ENCODE results near the gene CRYBB3. TPM values are rescaled to one million over a fixed set of nuclear protein-coding genes. Genes with fewer than 3 reads are reported as not detected.

CRYBB3 gene
- total and polyA plus RNA-seq, 7 experiments from 2014 or later: not detected

DNA sequence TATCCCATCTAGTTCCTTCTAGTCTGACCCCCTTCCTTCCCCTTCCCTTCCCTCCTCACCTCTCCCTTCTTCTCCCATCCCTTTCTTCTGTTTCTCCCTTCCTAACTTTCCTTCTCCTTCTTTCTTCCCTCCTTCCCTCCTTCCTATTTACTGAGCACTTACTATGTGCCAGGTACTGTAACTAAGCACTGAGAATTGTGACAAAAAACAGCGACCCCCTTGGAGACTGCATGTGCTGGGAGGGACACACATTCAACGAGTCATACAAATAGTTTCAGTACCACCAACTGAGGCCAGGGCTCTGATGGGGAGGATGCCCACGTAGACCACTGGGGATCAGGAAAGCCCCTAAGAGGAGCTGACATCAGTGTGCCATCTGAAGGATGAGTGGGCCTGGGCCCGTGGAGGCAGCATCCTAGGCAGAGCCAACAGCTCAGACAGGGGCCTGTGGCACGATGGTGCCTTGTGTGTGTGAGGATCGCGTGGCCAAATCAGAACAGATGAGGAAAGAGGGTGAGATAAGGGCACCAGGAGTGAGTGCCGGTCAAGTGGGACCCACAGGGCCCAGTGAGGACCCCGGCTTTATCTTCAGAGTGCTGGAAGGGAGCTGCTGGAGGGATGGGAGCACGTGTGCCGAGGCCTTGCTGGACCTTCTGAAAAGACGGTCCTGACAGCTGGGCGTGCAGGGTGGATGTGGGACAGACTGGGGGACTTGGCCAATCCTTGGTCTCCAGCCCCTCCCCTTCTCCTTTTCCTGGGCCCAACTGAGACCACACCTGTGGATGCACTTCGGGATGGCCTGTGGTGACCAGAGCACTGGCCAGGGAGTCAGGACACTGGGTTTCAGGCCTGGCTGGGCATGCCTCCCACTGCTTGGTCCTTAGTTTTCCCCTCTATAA is 38.4 kb upstream of the CRYBB3 start:
- intact Hi-C loops (cut with micrococcal nuclease): no loop called here
- CTCF ChIA-PET: no interaction called here
- no peak for ATAC-seq
- no peak for DNase-seq
- Mint-ChIP-seq H3K4me1 (peaks cover 0 to 4% (median 0%) of the 10 kb centered on the region in 7 donors), H3K27me3 (no peaks in the 10 kb centered on the region), H3K36me3 (peaks cover 0 to 7% (median 0%) of the 10 kb centered on the region in 5 donors), H3K27ac (peak overlapping the region in 1 of 9 donors; percentile 11), H3K9me3 (no peaks in the 10 kb centered on the region), H3K4me3 (no peak overlapping the region)
- Histone ChIP-seq H3K4me3 (ENCODE audit: low read length) (no peak overlapping the region), H3K27ac (ENCODE audit: low read depth, low read length) (no peak overlapping the region), H3K9me3 (ENCODE audit: control insufficient read depth in 2 of 3, low read length in 3 of 3) (no peaks in the 10 kb centered on the region), H3K36me3 (ENCODE audit: control insufficient read depth in 2 of 3, insufficient read depth in 3 of 3, low read length in 3 of 3) (no peaks in the 10 kb centered on the region), H3K27me3 (ENCODE audit: control insufficient read depth in 2 of 2, insufficient read depth in 2 of 2, low read length in 2 of 2) (no peaks in the 10 kb centered on the region), H3K4me1 (ENCODE audit: control insufficient read depth in 2 of 2, insufficient read depth in 2 of 2, low read length in 2 of 2) (no peaks in the 10 kb centered on the region)
- POLR2A ChIA-PET: no interaction called here

DNA sequence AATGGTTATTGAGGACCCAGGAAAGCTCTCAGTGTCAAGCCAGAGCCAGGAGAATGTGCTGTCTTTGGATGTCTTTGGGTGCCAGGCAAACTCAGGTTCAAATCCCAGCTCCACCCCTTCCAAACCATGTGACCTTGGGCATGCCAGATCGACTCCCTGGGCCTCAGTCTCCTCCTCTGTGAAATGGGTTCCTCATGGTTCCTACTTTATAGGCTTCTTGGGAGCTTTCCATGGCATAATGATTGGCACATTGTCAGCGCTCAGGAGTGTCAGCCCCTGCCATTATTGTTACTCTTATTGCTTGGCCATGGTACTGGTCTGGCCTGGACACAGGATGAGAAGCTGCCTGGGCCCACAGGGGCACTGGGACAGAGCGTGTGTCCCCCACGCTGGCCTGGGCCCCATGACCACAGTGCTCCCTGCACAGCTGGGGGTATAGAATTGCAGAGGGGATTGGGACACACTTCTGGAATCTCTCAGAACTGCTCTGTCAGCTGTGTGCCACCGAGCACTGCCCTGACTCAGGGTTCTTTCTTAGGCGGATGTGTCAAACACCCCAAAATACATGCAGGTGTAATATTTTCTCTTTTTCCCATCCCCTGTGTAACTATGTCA is 37.6 kb upstream of the CRYBB3 start:
- H3K9me3 Mint-ChIP-seq: no peaks in the 10 kb centered on the region
- intact Hi-C loops (cut with micrococcal nuclease): no loop called here
- no peaks in the 10 kb centered on the region for H3K9me3 ChIP-seq (ENCODE audit: control insufficient read depth in 2 of 3, low read length in 3 of 3)
- CTCF ChIA-PET: no interaction called here
- peaks cover 0 to 4% (median 0%) of the 10 kb centered on the region in 5 donors for H3K36me3 Mint-ChIP-seq
- H3K4me3 ChIP-seq (ENCODE audit: low read length): no peak overlapping the region
- no peak overlapping the region for H3K27ac Mint-ChIP-seq
- H3K27ac ChIP-seq (ENCODE audit: low read depth, low read length): no peak overlapping the region
- no peaks in the 10 kb centered on the region for H3K27me3 ChIP-seq (ENCODE audit: control insufficient read depth in 2 of 2, insufficient read depth in 2 of 2, low read length in 2 of 2)
- no peak for ATAC-seq
- no peaks in the 10 kb centered on the region for H3K4me1 ChIP-seq (ENCODE audit: control insufficient read depth in 2 of 2, insufficient read depth in 2 of 2, low read length in 2 of 2)
- DNase-seq: no peak
- H3K4me3 Mint-ChIP-seq: no peak overlapping the region
- H3K27me3 Mint-ChIP-seq: no peaks in the 10 kb centered on the region
- H3K36me3 ChIP-seq (ENCODE audit: control insufficient read depth in 2 of 3, insufficient read depth in 3 of 3, low read length in 3 of 3): no peaks in the 10 kb centered on the region
- POLR2A ChIA-PET: no interaction called here
- peaks cover 0 to 4% (median 0%) of the 10 kb centered on the region in 7 donors for H3K4me1 Mint-ChIP-seq

DNA sequence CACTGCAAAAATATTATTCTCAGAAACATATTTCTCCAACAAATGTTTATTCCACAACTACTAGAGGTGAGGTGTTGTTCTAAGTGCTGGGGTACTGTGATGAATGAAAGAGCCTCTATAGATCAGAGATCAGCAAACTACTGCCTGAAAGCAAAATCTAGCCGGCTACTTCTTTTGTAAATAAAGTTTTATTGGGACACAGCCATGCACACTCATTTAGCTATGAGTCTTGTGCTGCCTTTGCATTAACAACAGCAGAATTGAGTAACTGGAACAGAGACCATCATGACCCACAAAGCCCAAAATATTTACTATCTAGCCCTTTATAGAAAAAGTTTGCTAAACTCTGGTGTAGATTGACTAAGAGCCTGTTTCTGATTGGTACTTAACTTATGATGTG is 37.1 kb upstream of the CRYBB3 start:
- H3K9me3 ChIP-seq (ENCODE audit: control insufficient read depth in 2 of 3, low read length in 3 of 3): no peaks in the 10 kb centered on the region
- H3K4me3 ChIP-seq (ENCODE audit: low read length): no peak overlapping the region
- H3K27ac ChIP-seq (ENCODE audit: low read depth, low read length): no peak overlapping the region
- peaks cover 0 to 4% (median 0%) of the 10 kb centered on the region in 5 donors for H3K36me3 Mint-ChIP-seq
- no peaks in the 10 kb centered on the region for H3K27me3 ChIP-seq (ENCODE audit: control insufficient read depth in 2 of 2, insufficient read depth in 2 of 2, low read length in 2 of 2)
- H3K36me3 ChIP-seq (ENCODE audit: control insufficient read depth in 2 of 3, insufficient read depth in 3 of 3, low read length in 3 of 3): no peaks in the 10 kb centered on the region
- no peak overlapping the region for H3K4me3 Mint-ChIP-seq
- CTCF ChIA-PET: interaction anchor here (0.6 kb wide), 1 partner anchor 99 kb away, joined by 3 read pairs; no protein-coding TSS in a partner anchor
- intact Hi-C loops (cut with micrococcal nuclease): no loop called here
- peaks cover 0 to 3% (median 0%) of the 10 kb centered on the region in 7 donors for H3K4me1 Mint-ChIP-seq
- no peaks in the 10 kb centered on the region for H3K4me1 ChIP-seq (ENCODE audit: control insufficient read depth in 2 of 2, insufficient read depth in 2 of 2, low read length in 2 of 2)
- no peak for ATAC-seq
- H3K9me3 Mint-ChIP-seq: no peaks in the 10 kb centered on the region
- no peak for DNase-seq
- H3K27ac Mint-ChIP-seq: peak overlapping the region in 1 of 9 donors; percentile 31
- POLR2A ChIA-PET: interaction anchor here (0.5 kb wide), 1 partner anchor 202 kb away, joined by 3 read pairs; no protein-coding TSS in a partner anchor
- no peaks in the 10 kb centered on the region for H3K27me3 Mint-ChIP-seq

DNA sequence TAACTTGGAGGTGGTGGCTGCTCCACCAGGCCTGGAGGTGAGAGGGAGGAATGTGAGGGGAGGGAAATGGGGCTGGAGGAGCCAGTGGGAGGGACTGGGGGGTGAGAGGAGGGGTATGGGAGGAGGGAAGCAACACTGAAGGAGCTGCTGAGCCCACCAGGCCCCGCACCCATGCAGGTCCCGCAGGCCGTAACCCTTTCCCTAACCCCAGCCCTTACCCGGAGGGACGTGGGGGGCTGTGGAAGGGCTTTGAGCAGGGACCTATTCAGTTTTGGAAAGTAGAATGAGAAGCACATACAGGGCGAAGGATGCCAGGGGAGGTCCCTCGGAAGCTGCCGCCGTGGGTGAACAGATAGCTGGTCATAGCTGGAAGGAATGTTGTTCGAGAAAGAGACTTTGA is 33.9 kb upstream of the CRYBB3 start:
- no peaks in the 10 kb centered on the region for H3K27me3 ChIP-seq (ENCODE audit: control insufficient read depth in 2 of 2, insufficient read depth in 2 of 2, low read length in 2 of 2)
- intact Hi-C loops (cut with micrococcal nuclease): no loop called here
- H3K36me3 Mint-ChIP-seq: peaks cover 0 to 4% (median 0%) of the 10 kb centered on the region in 5 donors
- H3K9me3 Mint-ChIP-seq: no peaks in the 10 kb centered on the region
- H3K27ac ChIP-seq (ENCODE audit: low read depth, low read length): no peak overlapping the region
- no peak overlapping the region for H3K4me3 Mint-ChIP-seq
- ChIA-PET POLR2A (no interaction called here), CTCF (no interaction called here)
- H3K9me3 ChIP-seq (ENCODE audit: control insufficient read depth in 2 of 3, low read length in 3 of 3): no peaks in the 10 kb centered on the region
- H3K4me1 Mint-ChIP-seq: no peaks in the 10 kb centered on the region
- DNase-seq (no peak), ATAC-seq (no peak)
- H3K4me1 ChIP-seq (ENCODE audit: control insufficient read depth in 2 of 2, insufficient read depth in 2 of 2, low read length in 2 of 2): no peaks in the 10 kb centered on the region
- H3K27me3 Mint-ChIP-seq: no peaks in the 10 kb centered on the region
- no peaks in the 10 kb centered on the region for H3K36me3 ChIP-seq (ENCODE audit: control insufficient read depth in 2 of 3, insufficient read depth in 3 of 3, low read length in 3 of 3)
- no peak overlapping the region for H3K27ac Mint-ChIP-seq
- H3K4me3 ChIP-seq (ENCODE audit: low read length): no peak overlapping the region

DNA sequence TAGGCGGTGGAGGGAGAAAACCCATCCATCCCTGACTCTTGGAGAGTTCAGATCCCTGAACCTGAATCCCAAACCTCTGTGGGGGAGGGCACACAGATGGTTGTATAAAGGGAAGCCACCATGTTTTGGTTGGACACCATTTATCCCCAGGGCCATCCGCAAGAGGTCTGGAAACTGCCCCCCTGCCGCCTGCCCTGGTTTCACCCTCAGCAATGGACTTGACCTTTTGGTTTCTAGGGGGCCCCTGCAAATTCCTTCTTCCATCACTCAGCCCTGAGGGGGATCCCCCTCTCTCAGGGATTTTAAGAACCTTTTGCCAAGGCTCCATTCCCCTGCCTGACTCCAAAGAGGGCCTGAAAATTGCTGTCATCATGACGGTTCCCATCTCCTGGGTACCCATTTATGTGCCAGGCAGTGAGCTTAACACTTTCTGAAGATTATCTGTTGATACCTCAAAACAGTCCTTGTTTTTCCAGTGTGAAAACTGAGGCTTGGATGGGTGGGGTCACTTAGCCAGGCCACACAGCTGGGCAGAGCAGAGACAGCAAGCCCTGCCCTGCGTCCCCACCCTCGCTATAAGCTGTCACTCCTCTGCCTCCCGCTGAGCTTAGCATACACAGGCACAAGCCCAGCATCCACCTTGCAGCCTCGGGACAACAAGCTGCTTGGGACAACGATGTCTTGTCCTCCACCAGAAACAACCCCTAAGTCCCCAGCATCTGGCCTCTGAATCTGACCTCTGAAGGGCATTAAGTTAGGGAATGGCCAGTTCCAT is 33.2 kb upstream of the CRYBB3 start:
- intact Hi-C loops (cut with micrococcal nuclease): no loop called here
- Mint-ChIP-seq H3K36me3 (no peaks in the 10 kb centered on the region), H3K4me3 (no peak overlapping the region), H3K27me3 (no peaks in the 10 kb centered on the region), H3K9me3 (no peaks in the 10 kb centered on the region), H3K27ac (no peak overlapping the region), H3K4me1 (no peaks in the 10 kb centered on the region)
- Histone ChIP-seq H3K4me1 (ENCODE audit: control insufficient read depth in 2 of 2, insufficient read depth in 2 of 2, low read length in 2 of 2) (no peaks in the 10 kb centered on the region), H3K27me3 (ENCODE audit: control insufficient read depth in 2 of 2, insufficient read depth in 2 of 2, low read length in 2 of 2) (no peaks in the 10 kb centered on the region), H3K27ac (ENCODE audit: low read depth, low read length) (no peak overlapping the region), H3K4me3 (ENCODE audit: low read length) (no peak overlapping the region), H3K9me3 (ENCODE audit: control insufficient read depth in 2 of 3, low read length in 3 of 3) (no peaks in the 10 kb centered on the region), H3K36me3 (ENCODE audit: control insufficient read depth in 2 of 3, insufficient read depth in 3 of 3, low read length in 3 of 3) (no peaks in the 10 kb centered on the region)
- DNase-seq (no peak), ATAC-seq (no peak)
- ChIA-PET POLR2A (no interaction called here), CTCF (no interaction called here)

DNA sequence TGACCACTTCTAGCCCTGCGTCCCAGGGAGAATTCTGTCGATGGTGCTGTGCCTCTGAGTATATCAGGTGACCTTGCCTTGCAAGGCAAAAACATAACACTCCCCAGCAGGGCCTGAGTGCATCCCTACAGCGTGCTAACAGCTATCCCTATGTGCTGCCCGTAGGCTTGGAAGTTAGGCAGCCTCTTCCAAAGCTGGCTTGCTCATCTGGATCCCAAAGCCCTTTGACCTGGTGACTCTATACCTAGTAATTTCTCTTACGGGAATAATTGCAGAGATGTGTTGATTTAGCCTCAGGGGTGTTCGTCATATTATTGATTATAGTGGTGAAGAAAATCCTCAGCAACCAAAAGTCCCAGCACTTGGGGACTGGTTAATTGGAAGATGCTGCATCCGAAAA is 32.6 kb upstream of the CRYBB3 start:
- Histone ChIP-seq H3K27ac (ENCODE audit: low read depth, low read length) (no peak overlapping the region), H3K36me3 (ENCODE audit: control insufficient read depth in 2 of 3, insufficient read depth in 3 of 3, low read length in 3 of 3) (no peaks in the 10 kb centered on the region), H3K4me3 (ENCODE audit: low read length) (no peak overlapping the region), H3K27me3 (ENCODE audit: control insufficient read depth in 2 of 2, insufficient read depth in 2 of 2, low read length in 2 of 2) (no peaks in the 10 kb centered on the region), H3K4me1 (ENCODE audit: control insufficient read depth in 2 of 2, insufficient read depth in 2 of 2, low read length in 2 of 2) (no peaks in the 10 kb centered on the region), H3K9me3 (ENCODE audit: control insufficient read depth in 2 of 3, low read length in 3 of 3) (no peaks in the 10 kb centered on the region)
- Mint-ChIP-seq H3K4me3 (no peak overlapping the region), H3K27ac (peak overlapping the region in 1 of 9 donors; percentile 30), H3K27me3 (no peaks in the 10 kb centered on the region), H3K4me1 (no peaks in the 10 kb centered on the region), H3K36me3 (no peaks in the 10 kb centered on the region), H3K9me3 (no peaks in the 10 kb centered on the region)
- DNase-seq (no peak), ATAC-seq (no peak)
- POLR2A ChIA-PET: no interaction called here
- CTCF ChIA-PET: no interaction called here
- intact Hi-C loops (cut with micrococcal nuclease): no loop called here
